ENCODE measurements around the gene KDM1B.

- TF ChIP-seq USF1 (IDR thresholded peaks at IDR 0.05; ENCODE audit: borderline replicate concordance, low read depth) = no peak
- TF ChIP-seq CTCF (IDR thresholded peaks at IDR 0.05) = no peak
- no peak for TF ChIP-seq RAD21 (IDR thresholded peaks at IDR 0.05; ENCODE audit: low read length)
- no peak for TF ChIP-seq FOSL2 (IDR thresholded peaks at IDR 0.05; ENCODE audit: borderline replicate concordance, low read depth)
- TF ChIP-seq EZH2phosphoT487 (IDR thresholded peaks at IDR 0.05; ENCODE audit: borderline replicate concordance, low read depth) = no peak
- TF ChIP-seq CHD2 (IDR thresholded peaks at IDR 0.05; ENCODE audit: low read length, partially characterized antibody) = no peak
- no peak for TF ChIP-seq MAX (IDR thresholded peaks at IDR 0.05; ENCODE audit: low read depth)
- TF ChIP-seq POLR2AphosphoS5 (IDR thresholded peaks at IDR 0.05; ENCODE audit: low read depth, low read length) = no peak
- TF ChIP-seq RXRA (IDR thresholded peaks at IDR 0.05; ENCODE audit: borderline replicate concordance, low read depth) = no peak
- no peak for TF ChIP-seq JUND (IDR thresholded peaks at IDR 0.05)
- TF ChIP-seq SMC3 (IDR thresholded peaks at IDR 0.05; ENCODE audit: low read depth, low read length) = no peak
Measured at GRCh38 chr6:18183766-18184165, 28.5 kb downstream of the KDM1B start.

Measured in SK-N-SH (cell line).